Right renal pelvis (tissue), 4 donors: ENCODE results near the gene NOP16. TPM values are rescaled to one million over a fixed set of nuclear protein-coding genes. Genes with fewer than 3 reads are reported as not detected.
"Not testable (repeated sequence)": the region's sequence is repeated elsewhere in the genome, so short reads cannot be mapped to it uniquely, and the experiment has no call there.

Source experiments
- DNase-seq, 4 donors: peaks; one replicate each; pipeline ENCODE4 v3.0.0-alpha.2; 2013; ENCODE audit warnings: low read depth in 4 of 4, low spot score in 3 of 4, missing footprints in 1 of 4
- polyA plus RNA-seq, 4 donors: library from polyadenylated mRNA; unstranded; fragments of 120-200 nt; gene quantifications; one replicate each; pipeline ENCODE4 v1.2.1, GENCODE V29; 2013; ENCODE audit not compliant: insufficient read length in 4 of 4

NOP16 gene
- polyA plus RNA-seq, 4 donors = 23.5 to 28.9 (median 28.3) TPM

- no peak for DNase-seq
Measured at GRCh38 chr5:176410486-176411180, 22.2 kb upstream of the NOP16 start.

- no peak for DNase-seq
Measured at GRCh38 chr5:176409765-176410164, 21.4 kb upstream of the NOP16 start.

GRCh38 chr5:176408590-176408989 lies 20.2 kb upstream of the NOP16 start:
- no peak for DNase-seq

GRCh38 chr5:176408252-176408573 lies 19.8 kb upstream of the NOP16 start:
- not testable (repeated sequence) for DNase-seq

GRCh38 chr5:176407456-176408251 lies 19.3 kb upstream of the NOP16 start:
- DNase-seq = no peak

GRCh38 chr5:176406436-176407052 lies 18.1 kb upstream of the NOP16 start:
- no peak for DNase-seq

- no peak for DNase-seq
Measured at GRCh38 chr5:176405656-176406435, 17.4 kb upstream of the NOP16 start.

GRCh38 chr5:176401281-176402205 lies 13.1 kb upstream of the NOP16 start:
- DNase-seq = no peak

- no peak for DNase-seq
Measured at GRCh38 chr5:176400382-176401156, 12.2 kb upstream of the NOP16 start.

- DNase-seq = no peak
Measured at GRCh38 chr5:176397736-176398420, 9.5 kb upstream of the NOP16 start.

GRCh38 chr5:176396330-176396729 lies 7.9 kb upstream of the NOP16 start:
- DNase-seq = no peak

GRCh38 chr5:176394881-176395675 lies 6.7 kb upstream of the NOP16 start:
- no peak for DNase-seq

GRCh38 chr5:176394096-176394495 lies 5.7 kb upstream of the NOP16 start:
- no peak for DNase-seq

GRCh38 chr5:176392526-176392925 lies 4.1 kb upstream of the NOP16 start:
- no peak for DNase-seq

GRCh38 chr5:176391999-176392398 lies 3.6 kb upstream of the NOP16 start:
- no peak for DNase-seq

GRCh38 chr5:176391479-176391878 lies 3.1 kb upstream of the NOP16 start:
- DNase-seq = no peak
